Suppressor macrophage treated with lipopolysaccharide for 4 hours (primary cell): Measurements from ENCODE around the gene CMKLR1.

Experiments used
- DNase-seq: peaks from one replicate; pipeline ENCODE4 v3.0.0-alpha.2; 2020

CMKLR1 gene

GRCh38 chr12:108313606-108314351 is 25.3 kb downstream of the CMKLR1 start:
- DNase-seq = peak; percentile 84

- DNase-seq = peak; percentile 85
Measured at GRCh38 chr12:108313241-108313605, 25.9 kb downstream of the CMKLR1 start.

GRCh38 chr12:108312693-108313189 is 26.4 kb downstream of the CMKLR1 start:
- DNase-seq = no peak

- DNase-seq = peak; percentile 60
Measured at GRCh38 chr12:108312073-108312659, 26.9 kb downstream of the CMKLR1 start.

- DNase-seq = no peak
Measured at GRCh38 chr12:108311605-108312004, 27.5 kb downstream of the CMKLR1 start.

GRCh38 chr12:108310489-108310888 is 28.6 kb downstream of the CMKLR1 start:
- no peak for DNase-seq

- DNase-seq = peak; percentile 59
Measured at GRCh38 chr12:108309674-108310312, 29.3 kb downstream of the CMKLR1 start.

- DNase-seq = no peak
Measured at GRCh38 chr12:108308395-108309085, 30.6 kb downstream of the CMKLR1 start.

- DNase-seq = peak; percentile 72
Measured at GRCh38 chr12:108307006-108307405, 32.1 kb downstream of the CMKLR1 start.

GRCh38 chr12:108306506-108306905 is 32.6 kb downstream of the CMKLR1 start:
- DNase-seq = no peak

GRCh38 chr12:108305991-108306501 is 33.1 kb downstream of the CMKLR1 start:
- peak; percentile 78 for DNase-seq

- DNase-seq = peak; percentile 90
Measured at GRCh38 chr12:108305520-108305919, 33.6 kb downstream of the CMKLR1 start.

- no peak for DNase-seq
Measured at GRCh38 chr12:108304633-108305032, 34.5 kb downstream of the CMKLR1 start.

- no peak for DNase-seq
Measured at GRCh38 chr12:108303703-108304102, 35.4 kb downstream of the CMKLR1 start.

- DNase-seq = no peak
Measured at GRCh38 chr12:108302403-108303311, 36.5 kb downstream of the CMKLR1 start.

GRCh38 chr12:108302016-108302402 is 37.1 kb downstream of the CMKLR1 start:
- no peak for DNase-seq

GRCh38 chr12:108301346-108301745 is 37.8 kb downstream of the CMKLR1 start:
- DNase-seq = no peak

- no peak for DNase-seq
Measured at GRCh38 chr12:108299980-108300696, 39.0 kb downstream of the CMKLR1 start.

GRCh38 chr12:108299516-108299915 is 39.6 kb downstream of the CMKLR1 start:
- no peak for DNase-seq

- no peak for DNase-seq
Measured at GRCh38 chr12:108298761-108299275, 40.3 kb downstream of the CMKLR1 start.
